GM10248 (cell line): Measurements from ENCODE around the gene ABCG1.

ENCODE experiments used
- CTCF ChIA-PET: fragments of 300-600 bp; sonication (Branson Sonifier 250); formaldehyde crosslinking; extraction: SDS; loops from one replicate; lab custom pipeline; 2021; ENCODE audit warnings: antibody characterized with exemption; lab: Yijun Ruan, JAX
- POLR2A ChIA-PET: fragments of 350-650 bp; sonication (Branson Sonifier 250); formaldehyde crosslinking; extraction: SDS; loops from one replicate; lab custom pipeline; 2020; ENCODE audit warnings: antibody characterized with exemption; lab: Yijun Ruan, JAX
- DNase-seq: peaks from one replicate; pipeline ENCODE4 v3.0.0; 2012; ENCODE audit errors: extremely low spot score
- TF ChIP-seq, protein P1 (sequence below): IDR thresholded peaks from 2 replicates; pipeline ENCODE4 v1.5.1; 2012; ENCODE audit warnings: mild to moderate bottlenecking, low read depth; ENCODE audit errors: extremely low read depth, missing control alignments, control extremely low read depth

The ABCG1 gene

DNA sequence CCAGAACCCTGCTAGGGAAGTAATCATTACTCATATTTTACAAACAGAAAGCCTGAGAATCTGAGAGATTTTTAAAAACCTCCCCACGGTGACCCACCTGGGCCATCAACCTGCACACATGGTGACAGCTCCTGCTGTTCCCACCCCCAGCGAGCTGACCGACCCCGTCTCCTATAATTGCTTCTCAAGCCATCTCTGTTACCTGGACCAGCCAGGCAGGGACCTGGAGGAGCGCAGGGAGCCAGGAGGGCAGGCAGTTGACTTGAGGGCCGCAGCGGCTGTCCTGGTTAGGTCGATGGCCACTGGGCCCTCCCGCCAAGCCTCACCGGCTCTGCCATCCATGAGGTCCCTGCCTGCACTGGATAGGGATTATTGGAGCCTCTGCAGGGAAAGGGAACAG, 124.2 kb downstream of the ABCG1 start:
- POLR2A ChIA-PET: no interaction called here
- TF ChIP-seq, protein P1, sequence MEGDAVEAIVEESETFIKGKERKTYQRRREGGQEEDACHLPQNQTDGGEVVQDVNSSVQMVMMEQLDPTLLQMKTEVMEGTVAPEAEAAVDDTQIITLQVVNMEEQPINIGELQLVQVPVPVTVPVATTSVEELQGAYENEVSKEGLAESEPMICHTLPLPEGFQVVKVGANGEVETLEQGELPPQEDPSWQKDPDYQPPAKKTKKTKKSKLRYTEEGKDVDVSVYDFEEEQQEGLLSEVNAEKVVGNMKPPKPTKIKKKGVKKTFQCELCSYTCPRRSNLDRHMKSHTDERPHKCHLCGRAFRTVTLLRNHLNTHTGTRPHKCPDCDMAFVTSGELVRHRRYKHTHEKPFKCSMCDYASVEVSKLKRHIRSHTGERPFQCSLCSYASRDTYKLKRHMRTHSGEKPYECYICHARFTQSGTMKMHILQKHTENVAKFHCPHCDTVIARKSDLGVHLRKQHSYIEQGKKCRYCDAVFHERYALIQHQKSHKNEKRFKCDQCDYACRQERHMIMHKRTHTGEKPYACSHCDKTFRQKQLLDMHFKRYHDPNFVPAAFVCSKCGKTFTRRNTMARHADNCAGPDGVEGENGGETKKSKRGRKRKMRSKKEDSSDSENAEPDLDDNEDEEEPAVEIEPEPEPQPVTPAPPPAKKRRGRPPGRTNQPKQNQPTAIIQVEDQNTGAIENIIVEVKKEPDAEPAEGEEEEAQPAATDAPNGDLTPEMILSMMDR: no peak
- CTCF ChIA-PET: interaction anchor here (1.1 to 2.9 kb wide), 4 partner anchors 13 to 67 kb away, joined by 3 to 8 read pairs (median 4); no protein-coding TSS in a partner anchor
- DNase-seq: no peak

DNA sequence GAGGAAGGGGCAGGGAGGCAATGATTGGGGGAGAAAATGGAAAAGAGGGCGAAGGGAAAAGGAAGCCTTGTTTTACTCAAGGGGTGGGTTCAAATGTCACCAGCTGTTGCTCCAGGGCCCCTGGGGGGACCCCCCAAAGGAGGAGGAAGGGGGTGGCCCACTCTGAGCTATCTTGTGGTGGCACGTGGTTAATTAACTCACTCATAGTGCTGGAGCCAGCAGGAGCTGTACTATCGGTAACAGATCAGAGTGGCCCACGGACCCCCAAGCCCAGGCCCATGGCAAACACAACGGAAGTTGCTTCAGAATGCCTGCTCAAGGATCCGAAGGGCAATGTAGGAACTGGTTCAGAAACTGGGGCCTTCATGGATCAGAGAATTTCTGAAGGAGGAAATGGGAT, 124.6 kb downstream of the ABCG1 start:
- no peak for DNase-seq
- TF ChIP-seq, protein P1: no peak
- ChIA-PET POLR2A (no interaction called here), CTCF (interaction anchor here (0.6 kb wide), 1 partner anchor 591 kb away, joined by 3 read pairs; no protein-coding TSS in a partner anchor)

DNA sequence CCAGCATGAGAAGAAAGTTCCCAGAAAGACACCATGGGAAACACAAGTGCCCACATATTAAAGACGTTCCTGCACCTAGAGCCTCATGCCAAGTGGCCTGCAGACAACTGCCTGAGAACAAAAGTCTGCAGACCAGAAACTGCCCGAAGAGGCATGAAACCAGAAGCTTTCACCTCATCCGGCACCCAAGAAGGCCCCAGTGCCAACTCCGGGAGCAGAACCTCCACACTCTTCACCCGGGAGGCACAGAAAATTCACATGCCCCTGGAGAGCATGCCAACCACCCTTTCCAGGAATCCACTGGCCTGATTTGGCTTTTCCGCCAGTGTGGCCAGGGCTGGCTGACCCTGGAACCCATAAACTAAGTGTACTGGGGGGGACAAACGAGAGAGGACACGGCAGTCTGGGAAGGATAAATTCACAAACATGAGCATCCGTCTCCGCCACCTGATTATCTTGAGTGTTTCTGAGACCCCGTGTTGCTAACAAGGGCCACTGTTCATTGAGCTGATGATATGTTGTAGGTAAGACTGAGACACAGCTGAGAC, 125.1 kb downstream of the ABCG1 start:
- ChIA-PET POLR2A (no interaction called here), CTCF (interaction anchor here (0.6 kb wide), 1 partner anchor 591 kb away, joined by 3 read pairs; no protein-coding TSS in a partner anchor)
- TF ChIP-seq, protein P1: no peak
- DNase-seq: no peak

DNA sequence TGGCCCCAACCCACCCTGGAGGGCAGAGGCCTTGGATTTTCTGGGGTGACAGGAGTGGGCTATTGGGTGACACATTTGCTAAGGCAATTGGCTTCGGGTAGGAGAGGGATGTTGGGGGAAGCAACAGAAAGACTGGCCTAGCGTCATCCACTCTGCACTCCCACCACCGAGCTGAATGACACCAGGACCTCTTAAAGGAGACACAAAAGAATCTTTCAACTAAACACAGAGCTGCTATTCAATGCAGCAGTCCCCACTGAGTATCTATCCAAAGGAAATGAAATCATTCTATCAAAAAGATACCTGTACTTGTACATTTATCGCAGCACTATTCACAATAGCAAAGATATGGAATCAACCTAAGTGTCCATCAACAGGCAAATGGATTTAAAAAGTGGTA, 125.7 kb downstream of the ABCG1 start:
- ChIA-PET CTCF (no interaction called here), POLR2A (no interaction called here)
- TF ChIP-seq, protein P1: no peak
- no peak for DNase-seq

DNA sequence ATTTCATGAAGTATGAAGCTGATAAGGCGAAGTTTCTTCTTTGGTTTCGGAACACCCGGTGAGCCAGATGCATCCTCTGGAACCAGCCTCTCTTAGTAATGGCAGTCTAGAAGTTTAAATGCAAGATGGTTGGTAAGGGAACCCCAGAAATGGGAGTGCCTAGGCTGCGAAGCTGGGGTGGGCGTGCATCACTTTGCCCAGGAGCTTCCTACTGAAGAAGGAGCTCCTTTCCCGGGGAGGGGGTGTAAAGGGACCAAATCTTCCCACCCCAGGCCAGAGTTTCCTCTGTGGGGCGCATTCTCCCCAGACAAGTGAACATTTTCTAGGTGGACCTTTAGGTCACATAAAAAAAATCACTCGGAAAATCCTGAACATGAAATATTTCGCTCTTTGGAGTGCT, 127.5 kb downstream of the ABCG1 start:
- ChIA-PET POLR2A (no interaction called here), CTCF (interaction anchor here (1.3 kb wide), 2 partner anchors 9 to 87 kb away, joined by 3 to 4 read pairs; no protein-coding TSS in a partner anchor)
- no peak for DNase-seq
- TF ChIP-seq, protein P1: no peak
